Measurements from ENCODE around the gene FBXW8.
A peak's percentile ranks its signal among the peaks of the same experiment; 100 is the strongest.

The FBXW8 gene

DNA sequence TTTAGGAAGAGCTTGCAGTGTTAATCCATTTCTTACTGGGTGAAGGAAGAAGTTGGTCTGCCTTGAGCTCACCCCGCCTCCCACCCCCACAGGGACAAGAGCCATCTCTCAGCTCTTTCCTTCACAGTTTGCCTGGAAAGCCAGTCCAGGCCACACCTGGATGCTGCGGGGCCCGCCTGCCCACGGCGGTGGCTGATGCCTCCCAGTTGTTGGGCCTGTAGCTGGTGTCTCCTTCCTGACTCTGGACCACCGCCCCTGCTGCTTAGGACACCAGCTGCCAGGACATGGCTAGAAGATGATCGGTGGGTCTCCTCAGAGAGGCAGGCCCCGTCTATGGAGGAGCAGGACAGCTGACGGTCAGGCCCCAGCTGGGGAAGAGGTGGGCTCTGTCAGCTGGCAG is 95.6 kb downstream of the FBXW8 start:
- TF ChIP-seq CTCF (conservative IDR thresholded peaks at IDR 0.05; ENCODE audit: low read depth, low read length), result no peak
- no peak for DNase-seq (ENCODE audit: low read depth)

DNA sequence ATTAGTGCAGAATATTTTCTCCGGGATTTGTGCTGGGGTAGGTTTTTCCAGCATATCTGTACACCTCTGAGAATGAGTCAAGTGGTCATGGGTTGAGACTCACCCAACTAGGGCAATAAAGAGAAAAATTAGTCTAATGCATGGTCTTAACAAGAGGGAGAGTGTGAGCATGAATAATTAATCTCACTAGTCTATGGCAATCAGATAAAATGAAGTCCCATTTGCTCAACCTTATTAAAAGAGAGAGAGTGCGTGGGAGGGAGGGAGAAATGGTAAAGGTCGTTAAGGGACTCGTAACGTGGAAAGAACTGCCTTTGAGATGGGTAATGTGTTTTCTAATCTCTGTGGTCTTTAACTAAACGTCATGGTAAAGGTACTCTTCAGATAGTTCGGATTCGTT is 96.8 kb downstream of the FBXW8 start:
- no peak for DNase-seq (ENCODE audit: low read depth)
- H3K4me3 ChIP-seq (ENCODE audit: low read length), result no peak overlapping the region
- TF ChIP-seq CTCF (conservative IDR thresholded peaks at IDR 0.05; ENCODE audit: low read depth, low read length), result no peak

More for the DNA sequence above, 95.6 kb downstream of the FBXW8 start:
- no peak overlapping the region for H3K4me3 ChIP-seq (ENCODE audit: low read length)

- no peak for TF ChIP-seq CTCF (conservative IDR thresholded peaks at IDR 0.05; ENCODE audit: low read depth, low read length)
- no peak for DNase-seq (ENCODE audit: low read depth)
- no peak overlapping the region for H3K4me3 ChIP-seq (ENCODE audit: low read length)
Measured at GRCh38 chr12:117009759-117010158, 99.0 kb downstream of the FBXW8 start.

DNA sequence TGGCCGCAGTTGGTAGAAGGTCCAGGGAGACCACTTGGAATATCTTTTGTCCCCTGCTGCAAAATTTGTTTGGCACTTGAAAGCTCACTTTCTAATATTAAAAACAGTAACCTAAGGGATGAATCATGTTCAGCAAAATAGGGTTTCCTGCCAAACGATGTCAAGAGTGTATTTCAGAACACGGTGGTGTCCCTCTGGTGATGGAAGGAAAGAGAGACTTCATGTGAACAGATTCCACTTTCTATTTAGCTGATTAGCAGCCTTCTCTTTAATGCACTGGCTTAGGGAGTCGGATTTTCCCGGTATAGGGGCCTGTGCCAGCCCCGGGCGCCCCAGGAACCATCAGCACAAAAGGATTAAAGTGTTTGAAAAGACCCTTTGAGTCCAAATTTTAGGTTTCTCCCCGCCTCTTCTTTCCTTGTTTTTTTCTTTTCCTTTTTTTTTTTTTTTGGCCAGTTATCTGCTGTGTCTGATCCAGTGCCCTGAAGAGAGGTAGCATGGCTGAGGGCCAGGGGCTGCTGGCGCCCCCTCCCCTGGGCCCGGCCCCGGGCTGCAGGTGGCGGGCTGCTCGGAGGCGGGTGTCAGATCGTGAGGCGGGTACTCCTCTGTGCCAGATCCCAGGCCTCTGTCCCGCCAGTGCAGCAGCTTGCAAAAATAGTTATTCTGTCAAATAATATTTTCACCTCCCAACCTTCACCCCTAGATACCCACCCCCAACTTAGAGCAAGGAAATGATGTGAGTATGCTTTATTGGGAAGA is 100.1 kb downstream of the FBXW8 start:
- no peak for TF ChIP-seq CTCF (conservative IDR thresholded peaks at IDR 0.05; ENCODE audit: low read depth, low read length)
- DNase-seq (ENCODE audit: low read depth), result no peak

DNA sequence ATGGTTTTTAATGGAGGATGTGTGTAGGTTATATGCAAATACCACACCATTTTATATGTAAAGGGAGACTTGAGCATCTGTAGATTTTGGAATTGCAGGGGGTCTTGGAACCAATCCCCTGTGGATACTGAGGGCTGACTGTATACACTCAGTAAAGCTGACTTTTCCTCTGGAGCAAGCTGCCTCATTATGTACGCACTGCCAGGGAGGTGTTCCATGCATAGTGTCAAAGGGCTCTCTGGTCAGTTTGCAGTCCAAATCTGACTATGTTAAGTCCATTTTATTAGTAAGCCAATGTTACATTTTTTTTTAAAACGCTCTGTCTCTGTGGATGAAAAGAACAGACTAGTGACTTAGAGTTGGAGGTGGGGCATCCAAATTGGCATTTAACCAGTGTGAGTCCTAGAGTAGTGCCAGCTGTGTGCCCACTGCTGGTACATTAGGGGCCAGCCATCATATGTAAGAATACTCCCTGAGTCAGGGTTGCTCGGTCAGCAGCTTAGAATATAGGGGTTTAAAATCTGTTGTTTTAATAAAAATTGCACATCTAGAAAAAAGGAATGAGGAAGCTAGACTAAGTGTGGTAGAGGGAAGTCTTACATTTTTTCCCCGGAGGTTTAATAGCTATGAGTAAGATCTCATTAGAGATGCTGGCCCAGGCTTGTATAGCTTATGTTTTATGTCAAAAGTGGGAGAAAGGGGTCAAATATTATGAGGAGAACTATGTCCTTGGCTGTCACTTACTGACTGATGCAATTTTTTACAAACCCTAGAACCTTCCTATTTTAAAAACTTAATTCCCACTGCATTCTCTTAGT is 101.4 kb downstream of the FBXW8 start:
- DNase-seq (ENCODE audit: low read depth), result no peak
- no peak overlapping the region for H3K4me3 ChIP-seq (ENCODE audit: low read length)
- peak; percentile 1 for TF ChIP-seq CTCF (conservative IDR thresholded peaks at IDR 0.05; ENCODE audit: low read depth, low read length)

More for the DNA sequence above, 100.1 kb downstream of the FBXW8 start:
- no peak overlapping the region for H3K4me3 ChIP-seq (ENCODE audit: low read length)

DNA sequence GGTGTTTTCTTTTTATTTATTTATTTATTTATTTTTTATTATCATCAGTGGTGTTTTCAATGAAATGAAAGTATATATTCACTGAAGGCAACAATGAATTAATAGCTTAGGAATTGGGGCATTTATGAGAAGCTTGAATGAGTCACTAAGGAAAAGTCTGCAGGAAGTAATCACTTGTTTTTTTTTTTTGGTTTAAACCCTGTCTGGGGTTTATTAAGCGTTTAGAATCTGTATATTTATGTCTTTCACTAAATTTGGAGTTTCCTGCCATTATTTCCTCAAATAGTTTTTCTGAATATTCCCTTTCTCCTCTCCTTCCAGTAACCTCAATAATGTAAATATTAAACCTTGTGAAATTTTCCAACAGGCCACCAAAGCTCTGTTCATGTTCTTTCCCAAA is 103.0 kb downstream of the FBXW8 start:
- no peak for DNase-seq (ENCODE audit: low read depth)

More for the DNA sequence above, 103.0 kb downstream of the FBXW8 start:
- no peak overlapping the region for H3K4me3 ChIP-seq (ENCODE audit: low read length)
- no peak for TF ChIP-seq CTCF (conservative IDR thresholded peaks at IDR 0.05; ENCODE audit: low read depth, low read length)
